DMS53 treated with DMSO at 0.1 percent for 48 hours (cell line): ENCODE data around the gene TTC7B.

Experiments used
- DNase-seq: peaks from one replicate; lab custom pipeline; 2025; ENCODE audit not compliant: unreplicated experiment; lab: John Stamatoyannopoulos, UW

Gene TTC7B

GRCh38 chr14:90651271-90651804 lies 164.9 kb downstream of the TTC7B start:
- DNase-seq: no peak

DNA sequence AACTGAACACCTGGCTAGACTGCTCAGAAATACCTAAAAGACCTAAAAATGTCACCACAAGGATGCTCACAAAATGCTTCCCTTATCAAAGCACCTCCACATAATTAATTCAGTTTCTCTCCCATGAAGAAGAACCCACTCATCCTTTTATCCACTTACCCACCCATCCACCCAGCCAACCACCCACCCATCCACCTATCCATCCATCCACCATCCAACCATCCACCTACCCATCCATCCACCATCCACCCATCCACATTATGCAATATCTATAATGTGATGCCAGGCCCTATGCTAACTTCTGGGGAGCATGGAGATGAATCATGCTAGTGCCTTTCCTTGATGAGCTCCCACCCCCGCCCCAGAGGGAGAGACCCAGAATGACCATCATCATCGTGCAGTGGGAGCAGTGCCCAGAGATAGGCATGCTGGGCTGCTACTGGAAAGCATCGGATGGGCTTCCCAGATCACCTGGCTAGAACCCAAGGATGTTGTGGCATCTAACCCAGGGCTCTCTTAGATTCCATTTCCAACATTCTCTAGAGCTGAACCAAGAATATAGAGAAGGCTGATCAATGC lies 166.6 kb downstream of the TTC7B start:
- no peak for DNase-seq

DNA sequence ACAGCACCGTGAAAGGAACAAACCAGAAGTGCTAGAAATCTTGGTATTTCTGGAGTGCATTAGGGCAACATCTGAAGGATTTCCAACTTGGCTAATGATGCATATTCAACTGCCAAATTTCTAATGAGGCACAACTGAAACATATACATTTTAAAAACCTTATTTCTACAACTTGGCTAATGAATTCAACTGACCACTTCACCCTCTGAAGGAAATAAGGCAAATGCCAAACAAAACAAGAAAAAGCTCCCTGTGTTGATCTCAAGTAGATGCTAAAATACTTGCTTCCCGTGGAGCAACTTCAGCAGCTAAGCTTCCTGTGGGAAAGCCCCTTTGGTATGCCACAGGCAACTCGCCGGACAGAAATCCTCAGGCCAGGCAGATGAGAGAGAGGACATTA lies 167.1 kb downstream of the TTC7B start:
- no peak for DNase-seq

- no peak for DNase-seq
Observed at GRCh38 chr14:90648421-90648820, 167.8 kb downstream of the TTC7B start.

- DNase-seq: no peak
Observed at GRCh38 chr14:90647473-90648005, 168.7 kb downstream of the TTC7B start.

DNA sequence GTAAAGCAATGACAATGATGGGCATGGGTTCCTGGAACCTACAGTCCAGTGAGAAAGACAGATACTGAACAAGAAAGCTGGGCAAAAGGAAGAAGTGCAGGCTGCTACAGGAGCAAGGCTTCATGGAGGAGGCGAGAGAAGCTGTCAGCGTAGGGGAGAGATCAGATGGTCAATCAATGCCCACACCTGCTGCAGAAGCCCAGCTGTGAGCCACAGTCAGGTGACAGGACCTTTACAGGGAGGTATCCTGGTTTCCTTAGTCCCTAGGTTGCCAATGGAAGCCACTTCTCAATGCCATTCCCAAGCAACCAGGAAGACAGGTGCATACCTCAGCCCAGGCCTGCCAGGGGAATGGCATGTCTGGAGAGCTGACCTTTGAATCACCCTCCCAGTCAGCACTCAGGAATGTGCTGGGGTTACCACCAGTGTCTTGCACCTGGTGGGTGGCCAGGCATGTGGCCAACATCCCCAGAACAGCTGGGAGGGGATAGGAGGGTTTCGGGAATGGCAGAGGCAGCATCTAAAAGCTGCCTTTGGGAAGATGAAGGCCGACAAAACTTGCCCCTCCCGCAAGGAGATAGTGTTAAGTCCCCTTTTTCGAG lies 170.3 kb downstream of the TTC7B start:
- DNase-seq: no peak

DNA sequence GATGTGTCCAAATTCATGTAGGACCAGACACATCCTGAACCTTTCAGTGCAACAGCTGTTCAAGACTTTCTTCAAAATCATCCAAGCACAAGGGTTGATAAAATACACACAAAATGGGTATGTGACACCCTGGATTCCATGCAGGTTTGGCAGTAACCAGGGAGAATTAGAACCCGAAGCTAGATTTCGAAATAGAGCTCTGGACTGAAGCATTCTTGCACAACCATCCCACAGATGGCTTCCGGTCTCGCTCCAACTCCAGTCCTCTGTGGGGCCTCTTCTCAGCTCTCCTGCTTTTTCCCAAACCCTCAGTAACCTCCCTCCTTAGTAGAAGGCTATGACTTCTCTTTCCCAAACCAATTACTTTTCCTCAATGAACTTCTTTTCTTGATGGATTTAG lies 171.3 kb downstream of the TTC7B start:
- DNase-seq: no peak

- DNase-seq: no peak
Observed at GRCh38 chr14:90643982-90644670, 172.1 kb downstream of the TTC7B start.

- no peak for DNase-seq
Observed at GRCh38 chr14:90642244-90642717, 173.9 kb downstream of the TTC7B start.

DNA sequence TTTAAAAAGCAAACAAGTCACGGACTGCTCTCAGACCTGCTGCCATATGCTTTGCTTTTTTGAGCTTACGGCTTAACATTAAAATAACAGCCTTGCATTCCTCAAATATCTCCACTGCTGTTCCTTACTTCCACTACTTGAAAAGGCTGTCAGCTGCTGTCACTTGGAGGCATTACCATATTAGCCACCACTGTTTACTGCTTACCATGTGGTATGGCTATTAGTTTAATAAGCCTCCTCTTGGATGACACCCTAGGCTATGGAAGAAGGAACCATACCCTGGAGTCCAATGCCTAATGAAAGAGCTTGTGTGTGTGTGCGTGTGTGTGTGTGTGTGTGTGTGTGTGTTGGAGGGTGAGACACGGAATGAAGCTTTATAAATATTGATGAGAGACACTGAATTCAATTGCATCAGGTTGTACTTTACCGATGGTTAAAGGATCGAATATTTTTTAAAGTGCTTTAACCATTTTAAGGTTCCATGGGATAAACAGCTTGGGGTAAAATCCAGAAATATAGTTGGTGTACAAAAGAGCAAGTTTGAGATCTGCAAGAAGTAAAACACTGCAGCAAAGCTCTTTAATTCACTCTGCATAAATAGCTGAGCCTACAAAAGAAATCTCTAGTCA lies 174.5 kb downstream of the TTC7B start:
- no peak for DNase-seq

GRCh38 chr14:90641168-90641567 lies 175.1 kb downstream of the TTC7B start:
- DNase-seq: no peak

- DNase-seq: no peak
Observed at GRCh38 chr14:90639641-90640040, 176.6 kb downstream of the TTC7B start.

DNA sequence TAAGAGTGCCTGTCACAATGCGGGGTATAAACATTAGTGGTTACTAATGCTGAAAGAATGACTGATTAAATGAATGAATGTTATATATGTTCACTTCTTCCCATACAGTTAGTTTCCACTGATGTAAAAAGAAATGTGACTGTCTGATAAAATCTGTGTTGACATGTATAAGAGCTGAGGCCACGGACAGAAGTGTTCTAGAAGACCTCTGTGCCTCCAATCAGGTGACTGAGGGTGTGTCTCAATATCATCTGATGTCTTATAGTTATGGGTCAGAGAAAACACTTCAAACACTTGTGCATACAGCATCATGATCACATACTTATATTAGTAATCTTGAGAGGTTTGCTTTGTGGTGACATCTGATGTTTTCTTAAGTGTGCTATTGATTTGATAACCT lies 183.4 kb downstream of the TTC7B start:
- DNase-seq: no peak

DNA sequence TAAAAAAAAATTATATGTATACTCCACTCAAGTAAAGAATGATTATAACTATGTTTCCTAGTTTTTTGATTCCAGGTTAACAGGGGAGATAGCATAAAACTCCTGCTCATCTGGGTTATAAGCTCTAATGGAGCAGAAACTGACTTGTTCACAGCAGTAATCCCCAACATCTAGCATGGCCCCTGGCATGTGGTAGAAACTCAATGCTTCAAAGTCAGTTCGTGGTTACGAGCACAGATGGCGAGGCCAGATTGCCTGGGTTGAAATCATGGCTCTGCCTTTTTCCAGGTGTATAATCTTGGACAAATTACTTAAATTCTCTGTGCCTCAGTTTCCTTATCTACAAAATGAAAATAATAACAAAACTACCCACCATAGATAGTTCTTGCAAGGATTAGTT lies 183.8 kb downstream of the TTC7B start:
- no peak for DNase-seq

DNA sequence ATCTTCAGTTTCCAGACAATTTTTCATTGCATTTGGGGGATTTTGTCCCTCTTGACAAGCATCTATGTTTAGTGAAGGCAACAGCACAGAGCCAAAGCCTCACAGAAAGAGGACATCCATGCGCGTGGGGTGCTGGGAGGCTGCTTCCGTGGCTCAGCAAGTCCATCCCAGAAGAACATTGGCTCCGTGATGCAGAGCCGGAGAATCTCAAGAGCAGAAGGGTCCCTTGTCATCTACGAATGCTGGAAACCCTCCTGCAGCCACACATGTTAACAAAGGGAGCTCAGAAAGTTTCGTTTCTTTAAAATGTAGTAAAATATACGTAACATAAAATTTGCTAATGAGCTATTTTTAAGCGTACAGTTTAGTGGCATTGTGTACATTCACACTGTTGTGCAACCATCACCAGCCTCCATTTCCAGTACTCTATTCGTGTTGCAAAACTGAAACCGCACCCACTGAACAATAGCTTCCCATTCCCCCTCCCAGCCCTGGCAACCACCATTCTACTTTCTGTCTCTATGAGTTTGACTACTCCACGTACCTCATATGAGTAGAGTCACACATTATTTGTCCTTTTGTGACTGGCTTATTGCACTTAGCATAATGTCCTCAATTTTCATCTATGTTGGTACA lies 185.9 kb downstream of the TTC7B start:
- no peak for DNase-seq

DNA sequence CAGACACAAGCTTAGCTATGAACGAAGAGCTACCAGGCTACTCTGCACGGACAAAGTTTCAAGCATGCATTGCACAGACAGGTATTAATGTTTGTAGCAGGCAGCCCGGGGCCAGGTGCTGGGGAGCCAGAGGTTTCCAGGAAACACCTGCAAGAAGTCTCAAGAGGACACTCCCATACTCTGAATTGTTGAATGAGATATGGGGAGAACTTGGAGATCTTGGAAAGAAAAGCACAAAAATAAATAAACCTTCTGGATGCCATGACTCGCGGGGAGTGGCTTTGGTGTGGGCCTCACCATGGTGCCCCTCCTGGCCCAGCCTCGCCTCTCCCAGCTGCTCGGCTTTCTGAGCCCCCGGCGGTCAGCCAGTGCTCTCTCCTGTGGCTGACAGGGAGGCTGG lies 186.8 kb downstream of the TTC7B start:
- no peak for DNase-seq

DNA sequence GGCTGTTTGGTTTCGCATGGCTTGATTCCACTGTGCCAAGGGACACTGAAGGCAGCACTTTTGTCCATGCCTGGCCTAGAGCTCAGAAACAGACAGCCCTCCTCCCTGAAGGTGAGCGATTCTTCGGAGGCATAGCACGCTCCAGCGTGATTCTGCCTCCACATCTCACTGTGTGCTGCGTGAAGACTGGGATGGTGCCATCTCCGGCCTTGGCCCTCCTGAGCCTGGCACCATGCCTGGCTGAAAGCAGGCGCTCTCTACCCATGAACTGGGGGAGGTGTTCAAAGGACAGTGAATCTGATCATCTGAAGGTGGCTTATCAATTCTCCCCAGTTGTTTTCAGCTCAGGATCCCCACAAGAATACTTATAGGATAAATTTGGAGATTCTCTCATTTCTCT lies 187.4 kb downstream of the TTC7B start:
- DNase-seq: no peak

DNA sequence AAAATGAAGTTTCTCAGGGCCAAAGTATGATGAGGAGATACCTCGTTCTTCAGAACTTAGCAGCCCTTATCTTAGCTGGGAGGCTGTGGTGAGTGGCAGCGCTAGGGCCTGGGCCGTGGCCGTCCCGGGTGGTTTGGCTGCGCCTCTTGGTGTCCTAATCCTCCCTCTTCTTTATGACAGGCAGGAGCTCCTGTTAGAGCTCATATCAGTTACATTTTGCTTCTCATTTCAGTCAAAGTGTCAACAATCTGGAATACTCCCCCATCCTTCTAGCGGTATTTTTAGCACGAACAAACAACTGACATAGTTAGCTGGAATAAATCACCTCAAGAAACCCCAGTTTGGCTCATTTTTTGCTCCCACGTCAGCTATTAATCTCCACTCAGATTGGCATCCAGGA lies 188.8 kb downstream of the TTC7B start:
- no peak for DNase-seq

- no peak for DNase-seq
Observed at GRCh38 chr14:90626550-90626949, 189.7 kb downstream of the TTC7B start.

GRCh38 chr14:90625445-90625844 lies 190.8 kb downstream of the TTC7B start:
- no peak for DNase-seq

DNA sequence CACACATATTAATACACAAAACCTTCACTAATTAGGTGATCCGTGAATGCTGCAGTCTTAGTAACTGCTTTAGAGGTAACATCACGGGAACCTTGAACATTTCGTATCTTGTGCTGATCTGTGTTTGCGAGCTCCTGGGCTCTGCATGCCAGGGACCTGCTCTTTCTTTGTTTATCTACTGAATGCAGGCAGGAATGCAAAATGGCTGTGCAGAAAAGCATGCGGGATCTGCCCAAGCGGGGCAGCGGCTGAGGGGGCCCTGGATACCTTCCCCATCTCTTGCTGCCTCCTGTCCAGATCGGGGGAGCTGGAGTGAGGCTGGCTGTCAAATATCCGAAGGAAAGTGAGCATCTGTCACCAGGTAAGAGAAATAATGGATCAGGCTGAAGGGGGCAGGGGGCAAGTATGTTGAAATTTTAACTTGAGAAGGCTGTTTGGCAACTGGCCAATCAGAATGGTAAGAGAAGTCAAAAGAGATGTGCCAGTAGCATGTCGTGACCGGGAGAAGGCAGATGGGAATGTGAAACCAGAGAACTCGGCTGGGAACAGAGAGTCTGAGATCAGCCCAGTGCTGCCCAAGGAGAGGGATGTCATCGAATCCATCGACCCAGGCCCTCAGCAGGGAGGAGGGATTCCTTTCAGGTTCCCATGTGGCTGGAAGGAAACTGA lies 191.4 kb downstream of the TTC7B start:
- no peak for DNase-seq
